ENCODE results near the gene STON2. TPM values are rescaled to one million over a fixed set of nuclear protein-coding genes. Genes with fewer than 3 reads are reported as not detected.

The STON2 gene
- total and polyA plus RNA-seq, 4 donors: 1.9 to 30.0 (median 7.3) TPM

DNA sequence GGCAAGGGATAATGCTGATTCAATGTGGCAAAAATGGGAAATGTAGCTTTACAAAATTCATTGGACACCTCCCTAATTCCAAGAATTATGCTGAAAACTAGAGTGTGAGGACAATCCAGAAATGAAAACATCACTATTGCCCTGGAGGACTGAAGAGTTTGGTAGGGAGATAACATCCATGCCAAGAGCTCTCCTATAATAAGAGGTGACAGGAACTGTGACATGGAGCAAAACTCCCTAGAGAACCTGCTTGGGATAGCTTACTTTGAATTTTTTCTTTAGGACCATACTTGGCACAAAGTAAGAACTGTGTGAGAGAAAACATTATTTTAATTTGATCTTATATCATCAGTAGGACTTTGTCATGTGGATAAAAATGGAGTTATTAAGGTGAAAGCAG is 48.9 kb downstream of the STON2 start:
- Histone ChIP-seq H3K27me3 (ENCODE audit: control insufficient read depth in 4 of 4, insufficient read depth in 4 of 4, low read length in 3 of 4) (no peaks in the 10 kb centered on the region), H3K4me1 (ENCODE audit: control insufficient read depth in 4 of 4, insufficient read depth in 4 of 4, low read length in 3 of 4) (no peaks in the 10 kb centered on the region), H3K4me3 (ENCODE audit: low read depth in 1 of 3, low read length in 3 of 3) (no peak overlapping the region), H3K9ac (ENCODE audit: low read depth in 1 of 2, low read length in 2 of 2) (no peak overlapping the region), H3K9me3 (ENCODE audit: control insufficient read depth in 4 of 4, low read length in 3 of 4) (peaks cover 0 to 5% (median 0%) of the 10 kb centered on the region in 4 donors), H3K27ac (ENCODE audit: low read depth in 1 of 2, low read length in 2 of 2) (no peak overlapping the region), H3K36me3 (ENCODE audit: control insufficient read depth in 4 of 4, insufficient read depth in 3 of 4, low read depth in 1 of 4, low read length in 3 of 4) (no peaks in the 10 kb centered on the region)
- TF ChIP-seq TAF1 (conservative IDR thresholded peaks at IDR 0.05) (no peak), FOXA2 (IDR thresholded peaks at IDR 0.05) (no peak), SP1 (IDR thresholded peaks at IDR 0.05) (no peak)
- no peak for DNase-seq (ENCODE audit: low spot score)

DNA sequence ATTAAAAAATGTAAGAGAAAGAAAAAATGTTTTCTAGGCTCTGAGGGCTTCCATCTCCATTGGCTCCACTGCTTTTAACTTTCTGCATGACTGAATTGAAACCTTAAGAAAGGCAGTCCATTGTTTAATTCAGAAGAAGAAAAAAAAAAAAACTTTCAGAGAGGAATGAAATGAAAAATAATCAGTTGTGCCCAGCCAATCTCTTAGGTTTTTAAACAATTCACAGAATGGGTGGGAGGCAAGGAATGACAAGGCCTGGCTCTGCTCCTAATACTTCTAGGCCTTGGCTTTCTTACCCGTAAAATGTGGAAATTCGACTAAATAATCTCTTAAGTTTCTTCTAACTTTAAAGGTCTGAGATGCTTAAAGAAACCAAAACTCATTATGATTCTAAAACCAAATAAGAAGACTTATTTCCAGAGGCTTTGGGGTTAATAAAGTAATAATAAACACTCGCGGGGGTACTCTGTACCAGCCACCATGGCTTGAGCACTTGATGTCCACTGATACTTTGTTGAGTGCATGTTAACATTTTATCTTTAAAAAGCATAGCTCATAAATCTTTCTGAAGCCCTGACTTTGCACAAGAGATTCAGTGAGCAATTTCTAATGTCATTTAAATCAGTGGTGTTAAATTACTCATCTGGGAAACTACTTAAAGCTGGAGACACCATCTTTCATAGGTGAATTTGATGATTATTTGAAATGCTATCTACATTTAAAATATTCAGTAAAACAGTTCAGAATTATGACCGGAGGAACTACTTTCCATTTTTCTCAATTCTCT is 49.6 kb downstream of the STON2 start:
- no peak overlapping the region for H3K27ac ChIP-seq (ENCODE audit: low read depth in 1 of 2, low read length in 2 of 2)
- H3K9me3 ChIP-seq (ENCODE audit: control insufficient read depth in 4 of 4, low read length in 3 of 4): peaks cover 0 to 5% (median 0%) of the 10 kb centered on the region in 4 donors
- H3K36me3 ChIP-seq (ENCODE audit: control insufficient read depth in 4 of 4, insufficient read depth in 3 of 4, low read depth in 1 of 4, low read length in 3 of 4): no peaks in the 10 kb centered on the region
- no peaks in the 10 kb centered on the region for H3K4me1 ChIP-seq (ENCODE audit: control insufficient read depth in 4 of 4, insufficient read depth in 4 of 4, low read length in 3 of 4)
- WGBS: 92% methylated on average over 5 of the region's 5 CpGs
- no peak overlapping the region for H3K4me3 ChIP-seq (ENCODE audit: low read depth in 1 of 3, low read length in 3 of 3)
- TF ChIP-seq YY1 (IDR thresholded peaks at IDR 0.05) (no peak), GABPA (IDR thresholded peaks at IDR 0.05 in 1 of 2, conservative IDR thresholded peaks at IDR 0.05 in 1 of 2) (no peak)
- no peaks in the 10 kb centered on the region for H3K27me3 ChIP-seq (ENCODE audit: control insufficient read depth in 4 of 4, insufficient read depth in 4 of 4, low read length in 3 of 4)
- no peak overlapping the region for H3K9ac ChIP-seq (ENCODE audit: low read depth in 1 of 2, low read length in 2 of 2)
- no peak for DNase-seq (ENCODE audit: low spot score)

DNA sequence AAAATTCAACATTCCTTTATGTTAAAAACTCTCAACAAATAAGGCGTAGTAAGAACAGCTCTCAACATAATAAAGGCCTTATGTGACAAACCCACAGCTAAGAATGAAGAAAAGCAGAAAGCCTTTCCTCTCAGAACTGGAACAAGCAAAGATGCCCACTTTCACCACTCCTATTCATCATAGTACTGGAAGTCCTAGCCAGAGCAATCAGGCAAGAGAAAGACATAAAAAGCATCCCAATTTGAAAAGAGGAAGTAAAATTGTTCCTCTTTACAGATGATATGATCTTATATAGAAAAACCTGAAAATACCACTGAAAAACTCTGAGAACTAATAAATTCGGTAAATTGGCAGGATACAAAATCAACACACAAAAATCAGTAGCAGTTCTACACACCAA is 52.1 kb downstream of the STON2 start:
- no peaks in the 10 kb centered on the region for H3K4me1 ChIP-seq (ENCODE audit: control insufficient read depth in 4 of 4, insufficient read depth in 4 of 4, low read length in 3 of 4)
- TF ChIP-seq, protein P1, sequence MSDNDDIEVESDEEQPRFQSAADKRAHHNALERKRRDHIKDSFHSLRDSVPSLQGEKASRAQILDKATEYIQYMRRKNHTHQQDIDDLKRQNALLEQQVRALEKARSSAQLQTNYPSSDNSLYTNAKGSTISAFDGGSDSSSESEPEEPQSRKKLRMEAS (IDR thresholded peaks at IDR 0.05): no peak
- TF ChIP-seq HNF4G (IDR thresholded peaks at IDR 0.05) (no peak), SP1 (IDR thresholded peaks at IDR 0.05) (no peak), TAF1 (conservative IDR thresholded peaks at IDR 0.05) (no peak), FOXA1 (IDR thresholded peaks at IDR 0.05) (no peak), HNF4A (conservative IDR thresholded peaks at IDR 0.05) (no peak), YY1 (IDR thresholded peaks at IDR 0.05) (no peak), EGR1 (IDR thresholded peaks at IDR 0.05; ENCODE audit: low read depth in 2 of 2) (no peak), GABPA (IDR thresholded peaks at IDR 0.05 in 1 of 2, conservative IDR thresholded peaks at IDR 0.05 in 1 of 2) (no peak), NR2F2 (IDR thresholded peaks at IDR 0.05) (no peak)
- TF ChIP-seq, protein P2, sequence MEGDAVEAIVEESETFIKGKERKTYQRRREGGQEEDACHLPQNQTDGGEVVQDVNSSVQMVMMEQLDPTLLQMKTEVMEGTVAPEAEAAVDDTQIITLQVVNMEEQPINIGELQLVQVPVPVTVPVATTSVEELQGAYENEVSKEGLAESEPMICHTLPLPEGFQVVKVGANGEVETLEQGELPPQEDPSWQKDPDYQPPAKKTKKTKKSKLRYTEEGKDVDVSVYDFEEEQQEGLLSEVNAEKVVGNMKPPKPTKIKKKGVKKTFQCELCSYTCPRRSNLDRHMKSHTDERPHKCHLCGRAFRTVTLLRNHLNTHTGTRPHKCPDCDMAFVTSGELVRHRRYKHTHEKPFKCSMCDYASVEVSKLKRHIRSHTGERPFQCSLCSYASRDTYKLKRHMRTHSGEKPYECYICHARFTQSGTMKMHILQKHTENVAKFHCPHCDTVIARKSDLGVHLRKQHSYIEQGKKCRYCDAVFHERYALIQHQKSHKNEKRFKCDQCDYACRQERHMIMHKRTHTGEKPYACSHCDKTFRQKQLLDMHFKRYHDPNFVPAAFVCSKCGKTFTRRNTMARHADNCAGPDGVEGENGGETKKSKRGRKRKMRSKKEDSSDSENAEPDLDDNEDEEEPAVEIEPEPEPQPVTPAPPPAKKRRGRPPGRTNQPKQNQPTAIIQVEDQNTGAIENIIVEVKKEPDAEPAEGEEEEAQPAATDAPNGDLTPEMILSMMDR (IDR thresholded peaks at IDR 0.05; ENCODE audit: low read depth, low read length, missing input control): no peak
- TF ChIP-seq, protein P3, sequence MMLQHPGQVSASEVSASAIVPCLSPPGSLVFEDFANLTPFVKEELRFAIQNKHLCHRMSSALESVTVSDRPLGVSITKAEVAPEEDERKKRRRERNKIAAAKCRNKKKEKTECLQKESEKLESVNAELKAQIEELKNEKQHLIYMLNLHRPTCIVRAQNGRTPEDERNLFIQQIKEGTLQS (IDR thresholded peaks at IDR 0.05): no peak
- H3K4me3 ChIP-seq (ENCODE audit: low read depth in 1 of 3, low read length in 3 of 3): no peak overlapping the region
- 84% methylated on average over 2 of the region's 2 CpGs for WGBS
- no peaks in the 10 kb centered on the region for H3K27me3 ChIP-seq (ENCODE audit: control insufficient read depth in 4 of 4, insufficient read depth in 4 of 4, low read length in 3 of 4)
- H3K27ac ChIP-seq (ENCODE audit: low read depth in 1 of 2, low read length in 2 of 2): no peak overlapping the region
- no peaks in the 10 kb centered on the region for H3K36me3 ChIP-seq (ENCODE audit: control insufficient read depth in 4 of 4, insufficient read depth in 3 of 4, low read depth in 1 of 4, low read length in 3 of 4)
- no peaks in the 10 kb centered on the region for H3K9me3 ChIP-seq (ENCODE audit: control insufficient read depth in 4 of 4, low read length in 3 of 4)
- no peak overlapping the region for H3K9ac ChIP-seq (ENCODE audit: low read depth in 1 of 2, low read length in 2 of 2)
- no peak for DNase-seq (ENCODE audit: low spot score)
